OCI-LY7 (cell line): ENCODE data around the gene USP17L28. TPM values are rescaled to one million over a fixed set of nuclear protein-coding genes. Genes with fewer than 3 reads are reported as not detected.
"Not testable (repeated sequence)": the region's sequence is repeated elsewhere in the genome, so short reads cannot be mapped to it uniquely, and the experiment has no call there.

Source experiments
- Bru-seq: library from RNA; stranded (reverse); fragments of 400-500 nt; gene quantifications from one replicate; lab custom pipeline; 2021; lab: Mats Ljungman, UMichigan
- BruChase-seq, 2 experiments: library from RNA; stranded (reverse); fragments of 400-500 nt; gene quantifications; one replicate each; lab custom pipeline; 2021; lab: Mats Ljungman, UMichigan
- BruUV-seq: library from RNA; stranded (reverse); fragments of 400-500 nt; replicated peaks from 2 replicates; lab custom pipeline; 2021; lab: Mats Ljungman, UMichigan
- CTCF ChIA-PET: fragments of 300-600 bp; sonication (Branson Sonifier 250); formaldehyde crosslinking; loops from one replicate; lab custom pipeline; 2022; ENCODE audit warnings: antibody characterized with exemption; ENCODE audit not compliant: unreplicated experiment; lab: Charles Lee
- POLR2A ChIA-PET: fragments of 300-600 bp; sonication (Branson Sonifier 250); formaldehyde crosslinking; loops from one replicate; lab custom pipeline; 2022; ENCODE audit warnings: antibody characterized with exemption; lab: Charles Lee
- DNase-seq: peaks from one replicate; pipeline ENCODE4 v3.0.0-alpha.2; 2015; ENCODE audit warnings: low spot score
- H2AFZ ChIP-seq: fragments of 200-600 bp; sonication (generic), shearing (Covaris generic); 2 replicates; pipeline ENCODE4 v1.6.1; 2014; ENCODE audit warnings: mild to moderate bottlenecking, antibody characterized with exemption, low read length, moderate library complexity
- H3K27ac ChIP-seq: fragments of 200-600 bp; sonication (generic); 2 replicates; pipeline ENCODE4 v1.5.1; 2014; ENCODE audit warnings: mixed run types, low read depth, mild to moderate bottlenecking, moderate library complexity, low read length, inconsistent platforms; ENCODE audit not compliant: poor library complexity, severe bottlenecking
- H3K36me3 ChIP-seq: fragments of 200-600 bp; sonication (generic); 2 replicates; pipeline ENCODE4 v1.6.1; 2014; ENCODE audit warnings: mild to moderate bottlenecking, antibody characterized with exemption, low read length, moderate library complexity, mixed read lengths; ENCODE audit not compliant: insufficient read depth
- H3K4me1 ChIP-seq: fragments of 200-600 bp; sonication (generic); 2 replicates; pipeline ENCODE4 v1.5.1; 2014; ENCODE audit warnings: mild to moderate bottlenecking, low read length; ENCODE audit not compliant: insufficient read depth, poor library complexity, severe bottlenecking
- H3K4me2 ChIP-seq: fragments of 200-600 bp; sonication (generic); 2 replicates; pipeline ENCODE4 v1.6.1; 2014; ENCODE audit warnings: mild to moderate bottlenecking, low read length
- H3K4me3 ChIP-seq: fragments of 200-600 bp; sonication (generic); 2 replicates; pipeline ENCODE4 v1.5.1; 2014; ENCODE audit warnings: mild to moderate bottlenecking, low read depth, low read length; ENCODE audit not compliant: poor library complexity, severe bottlenecking
- H3K79me2 ChIP-seq: fragments of 200-600 bp; sonication (generic); 2 replicates; pipeline ENCODE4 v1.6.1; 2016; ENCODE audit warnings: low read depth, mild to moderate bottlenecking, low read length, moderate library complexity, mixed read lengths; ENCODE audit not compliant: insufficient read depth
- H3K9me2 ChIP-seq: fragments of 200-600 bp; sonication (generic); 2 replicates; pipeline ENCODE4 v1.6.1; 2016; ENCODE audit warnings: mild to moderate bottlenecking, low read length, mixed read lengths; ENCODE audit not compliant: insufficient read depth
- H3K9me3 ChIP-seq: fragments of 200-600 bp; sonication (generic); 2 replicates; pipeline ENCODE4 v1.6.1; 2014; ENCODE audit warnings: mild to moderate bottlenecking, mixed run types, low read length, mixed read lengths
- H4K20me1 ChIP-seq: fragments of 200-600 bp; sonication (generic); 2 replicates; pipeline ENCODE4 v1.6.1; 2014; ENCODE audit warnings: mild to moderate bottlenecking, antibody characterized with exemption, low read length, moderate library complexity, mixed read lengths; ENCODE audit not compliant: insufficient read depth
- intact Hi-C: fragments of 100-400 bp; cut with micrococcal nuclease; formaldehyde crosslinking; loops from one replicate; pipeline ENCODE4 v1.10.0; 2022; ENCODE audit not compliant: unreplicated experiment
- long read RNA-seq: library from polyadenylated mRNA; stranded (forward); transcript quantifications from one replicate; pipeline ENCODE4 v2.0.0, GENCODE V29; 2022
- total RNA-seq, 2 experiments: library from RNA; depleted of rRNA in 1 of 2; stranded (reverse); fragments of >200 nt in 1 of 2; shearing (Covaris generic) in 1 of 2; gene quantifications; 2 replicates each; pipeline ENCODE4 v1.2.3, GENCODE V29; 2014 to 2022

USP17L28 gene, protein sequence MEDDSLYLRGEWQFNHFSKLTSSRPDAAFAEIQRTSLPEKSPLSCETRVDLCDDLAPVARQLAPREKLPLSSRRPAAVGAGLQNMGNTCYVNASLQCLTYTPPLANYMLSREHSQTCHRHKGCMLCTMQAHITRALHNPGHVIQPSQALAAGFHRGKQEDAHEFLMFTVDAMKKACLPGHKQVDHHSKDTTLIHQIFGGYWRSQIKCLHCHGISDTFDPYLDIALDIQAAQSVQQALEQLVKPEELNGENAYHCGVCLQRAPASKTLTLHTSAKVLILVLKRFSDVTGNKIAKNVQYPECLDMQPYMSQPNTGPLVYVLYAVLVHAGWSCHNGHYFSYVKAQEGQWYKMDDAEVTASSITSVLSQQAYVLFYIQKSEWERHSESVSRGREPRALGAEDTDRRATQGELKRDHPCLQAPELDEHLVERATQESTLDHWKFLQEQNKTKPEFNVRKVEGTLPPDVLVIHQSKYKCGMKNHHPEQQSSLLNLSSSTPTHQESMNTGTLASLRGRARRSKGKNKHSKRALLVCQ
- total RNA-seq (2014; rRNA removed; shearing (Covaris generic)) (not detected in 2 replicates), total RNA-seq (2022) (not detected in 2 replicates), Bru-seq, nascent RNA (not detected), BruChase-seq, experiment 1, labeled RNA remaining after a 6-hour chase (not detected), BruChase-seq, experiment 2, labeled RNA remaining after a 2-hour chase (not detected)
- long read RNA-seq: 0 reads

DNA sequence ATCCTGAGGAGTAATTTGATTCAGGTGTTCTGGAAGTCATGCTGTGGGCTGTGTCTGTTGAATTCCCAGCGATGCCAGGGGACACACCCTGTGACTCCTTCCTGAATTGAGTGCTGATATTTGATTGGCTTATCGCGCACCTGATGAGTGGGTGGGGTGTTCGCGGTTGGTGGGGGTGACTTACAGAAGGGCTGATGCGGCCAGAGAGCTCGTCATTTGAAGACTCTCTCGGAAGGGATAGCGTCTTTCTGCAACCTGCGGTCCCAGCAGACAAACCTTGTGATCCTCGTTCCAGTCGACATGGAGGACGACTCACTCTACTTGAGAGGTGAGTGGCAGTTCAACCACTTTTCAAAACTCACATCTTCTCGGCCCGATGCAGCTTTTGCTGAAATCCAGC is at the start of gene USP17L28:
Gene USP17L28 (plus strand): TSS at position 301 of the 400 bp plus-strand sequence. CDS start 0 bp downstream, at position 301.
- H4K20me1 ChIP-seq, H3K4me2 ChIP-seq, DNase-seq, H3K27ac ChIP-seq, H3K79me2 ChIP-seq, H3K36me3 ChIP-seq, BruUV-seq, H3K9me2 ChIP-seq, POLR2A ChIA-PET, H3K4me1 ChIP-seq, H3K9me3 ChIP-seq, H2AFZ ChIP-seq, H3K4me3 ChIP-seq, intact Hi-C loops, CTCF ChIA-PET: not testable (repeated sequence)

DNA sequence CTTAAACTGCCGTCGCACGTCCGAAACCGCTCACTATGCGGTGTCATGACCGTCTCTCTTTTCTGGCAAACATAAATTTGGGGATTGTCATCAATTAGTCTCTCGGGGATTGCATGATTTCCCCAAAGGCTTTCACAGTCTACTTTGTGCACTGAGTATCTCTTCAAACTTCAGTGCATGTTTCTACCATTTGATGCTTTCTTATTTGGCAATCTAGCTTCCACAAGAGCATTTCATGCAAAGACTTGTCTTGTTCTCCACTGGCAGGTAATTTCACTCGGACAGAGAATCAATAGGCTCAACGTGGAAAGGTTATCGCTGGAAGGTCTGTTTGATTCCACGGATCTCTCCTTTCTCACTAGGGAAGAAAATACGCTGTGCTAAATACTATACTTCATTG is 24.5 kb upstream of the USP17L28 start:
- BruUV-seq, H3K4me3 ChIP-seq, H2AFZ ChIP-seq, H3K4me1 ChIP-seq, intact Hi-C loops, H3K79me2 ChIP-seq, H3K4me2 ChIP-seq, H3K27ac ChIP-seq, DNase-seq, H3K36me3 ChIP-seq, H3K9me3 ChIP-seq, H3K9me2 ChIP-seq, POLR2A ChIA-PET, CTCF ChIA-PET, H4K20me1 ChIP-seq: not testable (repeated sequence)

DNA sequence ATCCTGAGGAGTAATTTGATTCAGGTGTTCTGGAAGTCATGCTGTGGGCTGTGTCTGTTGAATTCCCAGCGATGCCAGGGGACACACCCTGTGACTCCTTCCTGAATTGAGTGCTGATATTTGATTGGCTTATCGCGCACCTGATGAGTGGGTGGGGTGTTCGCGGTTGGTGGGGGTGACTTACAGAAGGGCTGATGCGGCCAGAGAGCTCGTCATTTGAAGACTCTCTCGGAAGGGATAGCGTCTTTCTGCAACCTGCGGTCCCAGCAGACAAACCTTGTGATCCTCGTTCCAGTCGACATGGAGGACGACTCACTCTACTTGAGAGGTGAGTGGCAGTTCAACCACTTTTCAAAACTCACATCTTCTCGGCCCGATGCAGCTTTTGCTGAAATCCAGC is 23.8 kb upstream of the USP17L28 start, which contains the start of gene USP17L24:
Gene USP17L24 (plus strand): TSS at position 301 of the 400 bp plus-strand sequence. CDS start 0 bp downstream, at position 301.
- BruUV-seq, H3K79me2 ChIP-seq, H3K9me3 ChIP-seq, H2AFZ ChIP-seq, intact Hi-C loops, H4K20me1 ChIP-seq, H3K36me3 ChIP-seq, CTCF ChIA-PET, H3K4me2 ChIP-seq, H3K4me1 ChIP-seq, H3K9me2 ChIP-seq, H3K27ac ChIP-seq, H3K4me3 ChIP-seq, DNase-seq, POLR2A ChIA-PET: not testable (repeated sequence)

DNA sequence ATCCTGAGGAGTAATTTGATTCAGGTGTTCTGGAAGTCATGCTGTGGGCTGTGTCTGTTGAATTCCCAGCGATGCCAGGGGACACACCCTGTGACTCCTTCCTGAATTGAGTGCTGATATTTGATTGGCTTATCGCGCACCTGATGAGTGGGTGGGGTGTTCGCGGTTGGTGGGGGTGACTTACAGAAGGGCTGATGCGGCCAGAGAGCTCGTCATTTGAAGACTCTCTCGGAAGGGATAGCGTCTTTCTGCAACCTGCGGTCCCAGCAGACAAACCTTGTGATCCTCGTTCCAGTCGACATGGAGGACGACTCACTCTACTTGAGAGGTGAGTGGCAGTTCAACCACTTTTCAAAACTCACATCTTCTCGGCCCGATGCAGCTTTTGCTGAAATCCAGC is 19.1 kb upstream of the USP17L28 start, which contains the start of gene USP17L25:
Gene USP17L25 (plus strand): TSS at position 301 of the 400 bp plus-strand sequence. CDS start 0 bp downstream, at position 301.
- H3K9me3 ChIP-seq, H3K4me1 ChIP-seq, POLR2A ChIA-PET, H3K36me3 ChIP-seq, DNase-seq, H2AFZ ChIP-seq, H3K79me2 ChIP-seq, H3K4me2 ChIP-seq, CTCF ChIA-PET, H4K20me1 ChIP-seq, intact Hi-C loops, BruUV-seq, H3K27ac ChIP-seq, H3K4me3 ChIP-seq, H3K9me2 ChIP-seq: not testable (repeated sequence)

DNA sequence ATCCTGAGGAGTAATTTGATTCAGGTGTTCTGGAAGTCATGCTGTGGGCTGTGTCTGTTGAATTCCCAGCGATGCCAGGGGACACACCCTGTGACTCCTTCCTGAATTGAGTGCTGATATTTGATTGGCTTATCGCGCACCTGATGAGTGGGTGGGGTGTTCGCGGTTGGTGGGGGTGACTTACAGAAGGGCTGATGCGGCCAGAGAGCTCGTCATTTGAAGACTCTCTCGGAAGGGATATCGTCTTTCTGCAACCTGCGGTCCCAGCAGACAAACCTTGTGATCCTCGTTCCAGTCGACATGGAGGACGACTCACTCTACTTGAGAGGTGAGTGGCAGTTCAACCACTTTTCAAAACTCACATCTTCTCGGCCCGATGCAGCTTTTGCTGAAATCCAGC is 14.3 kb upstream of the USP17L28 start, which contains the start of gene USP17L26:
Gene USP17L26 (plus strand): TSS at position 301 of the 400 bp plus-strand sequence. CDS start 0 bp downstream, at position 301.
- H4K20me1 ChIP-seq, H3K4me1 ChIP-seq, POLR2A ChIA-PET, H2AFZ ChIP-seq, BruUV-seq, H3K79me2 ChIP-seq, H3K4me3 ChIP-seq, CTCF ChIA-PET, H3K36me3 ChIP-seq, H3K4me2 ChIP-seq, H3K9me3 ChIP-seq, intact Hi-C loops, DNase-seq, H3K27ac ChIP-seq, H3K9me2 ChIP-seq: not testable (repeated sequence)

DNA sequence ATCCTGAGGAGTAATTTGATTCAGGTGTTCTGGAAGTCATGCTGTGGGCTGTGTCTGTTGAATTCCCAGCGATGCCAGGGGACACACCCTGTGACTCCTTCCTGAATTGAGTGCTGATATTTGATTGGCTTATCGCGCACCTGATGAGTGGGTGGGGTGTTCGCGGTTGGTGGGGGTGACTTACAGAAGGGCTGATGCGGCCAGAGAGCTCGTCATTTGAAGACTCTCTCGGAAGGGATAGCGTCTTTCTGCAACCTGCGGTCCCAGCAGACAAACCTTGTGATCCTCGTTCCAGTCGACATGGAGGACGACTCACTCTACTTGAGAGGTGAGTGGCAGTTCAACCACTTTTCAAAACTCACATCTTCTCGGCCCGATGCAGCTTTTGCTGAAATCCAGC is 9.6 kb upstream of the USP17L28 start, which contains the start of gene USP17L5:
Gene USP17L5 (plus strand): TSS at position 301 of the 400 bp plus-strand sequence. CDS start 0 bp downstream, at position 301.
- intact Hi-C loops, H4K20me1 ChIP-seq, DNase-seq, H3K4me1 ChIP-seq, H3K9me3 ChIP-seq, H3K79me2 ChIP-seq, H3K9me2 ChIP-seq, CTCF ChIA-PET, H3K27ac ChIP-seq, POLR2A ChIA-PET, H3K36me3 ChIP-seq, H3K4me2 ChIP-seq, BruUV-seq, H3K4me3 ChIP-seq, H2AFZ ChIP-seq: not testable (repeated sequence)
